BLaER1 treated with 17β-estradiol and CSF1 and Interleukin-3, amounts not matched to agents 10 nM and 100 nM (cell line): ENCODE data around the gene SCGB2A2.

Experiments
- H3K27ac ChIP-seq, 11 experiments: shearing (Covaris generic); formaldehyde crosslinking; 2 replicates each; pipeline ENCODE4 v1.8.1; 2022
- H3K27me3 ChIP-seq, 11 experiments: shearing (Covaris generic); formaldehyde crosslinking; 2 replicates each; pipeline ENCODE4 v1.8.1; 2022
- H3K36me3 ChIP-seq, 11 experiments: shearing (Covaris generic); formaldehyde crosslinking; 2 replicates each; pipeline ENCODE4 v1.8.1; 2022
- H3K4me1 ChIP-seq, 10 experiments: shearing (Covaris generic); formaldehyde crosslinking; 2 replicates each; pipeline ENCODE4 v1.8.1; 2022
- H3K4me2 ChIP-seq, 11 experiments: shearing (Covaris generic); formaldehyde crosslinking; 2 replicates each; pipeline ENCODE4 v1.8.1; 2022
- H3K4me3 ChIP-seq, 10 experiments: shearing (Covaris generic); formaldehyde crosslinking; 2 replicates each; pipeline ENCODE4 v1.8.1; 2022
- H3K9ac ChIP-seq, 11 experiments: shearing (Covaris generic); formaldehyde crosslinking; 2 replicates each; pipeline ENCODE4 v1.8.1; 2022
- H3K9me3 ChIP-seq, 11 experiments: shearing (Covaris generic); formaldehyde crosslinking; replicated peaks in 1 of 11; 2 replicates each; pipeline ENCODE4 v1.8.1; 2022
- H4K20me1 ChIP-seq, 11 experiments: shearing (Covaris generic); formaldehyde crosslinking; 2 replicates each; pipeline ENCODE4 v1.8.1; 2022
- Cebpa-rat ChIP-seq, 11 experiments: shearing (Covaris generic); IDR thresholded peaks; 2 replicates each; pipeline ENCODE4 v1.8.1; 2022

SCGB2A2 gene

DNA sequence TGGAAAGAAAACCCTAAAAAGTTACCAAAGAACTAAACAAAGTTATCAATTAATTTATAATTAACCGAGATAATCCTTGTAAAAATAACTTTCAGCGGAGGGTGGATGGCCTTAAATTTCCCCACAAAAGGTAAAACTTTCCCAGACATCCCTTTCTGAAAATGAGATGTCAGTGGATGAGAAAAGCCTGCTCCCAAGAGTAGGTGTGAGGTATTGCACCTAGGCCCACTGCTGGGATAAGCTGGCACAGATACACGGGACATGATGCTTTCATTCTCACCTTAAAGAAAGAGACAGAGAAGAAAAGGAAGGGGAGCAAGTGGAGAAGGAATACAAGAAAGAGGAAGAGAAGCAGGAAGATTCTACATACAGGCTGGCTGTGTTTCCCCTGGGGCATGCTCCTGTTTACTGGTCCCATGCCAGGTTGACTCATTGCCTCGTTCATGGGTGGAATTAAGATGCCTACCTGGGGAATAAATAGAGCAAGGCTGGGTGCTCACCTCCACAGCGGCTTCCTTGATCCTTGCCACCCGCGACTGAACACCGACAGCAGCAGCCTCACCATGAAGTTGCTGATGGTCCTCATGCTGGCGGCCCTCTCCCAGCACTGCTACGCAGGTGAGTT is at the start of gene SCGB2A2:
Gene SCGB2A2, plus strand, starts transcription at position 505 of the 625 bp plus-strand sequence. Its CDS starts 59 bp downstream, at position 564.
- no peak within 1 kb of the TSS for H3K27ac ChIP-seq
- H4K20me1 ChIP-seq = no peaks in the 10 kb centered on the region

DNA sequence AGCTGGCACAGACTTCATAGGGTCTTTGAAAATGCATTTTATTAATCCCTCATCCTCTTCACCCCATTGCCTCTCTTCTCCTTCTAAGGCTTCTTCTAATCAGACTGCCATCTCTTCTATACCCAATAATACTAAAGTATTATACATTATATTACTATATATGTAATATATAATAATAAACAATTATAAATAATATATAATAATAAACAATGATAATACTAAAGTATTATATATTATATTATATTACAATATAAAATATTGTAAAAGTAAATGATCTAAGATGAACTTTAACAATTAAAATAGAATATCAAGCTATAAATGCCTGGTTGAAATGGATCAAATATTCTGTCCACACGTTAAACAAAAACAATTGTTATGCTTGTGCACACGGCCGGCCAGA is 48.5 kb upstream of the SCGB2A2 start:
- H3K9ac ChIP-seq = no peak overlapping the region
- no peaks in the 10 kb centered on the region for H3K4me1 ChIP-seq
- peaks cover 31 to 66% (median 34%) of the 10 kb centered on the region in 11 experiments for H3K9me3 ChIP-seq
- no peak overlapping the region for H3K4me2 ChIP-seq
- no peak overlapping the region for H3K27ac ChIP-seq
- H3K4me3 ChIP-seq = no peak overlapping the region
- H3K36me3 ChIP-seq = peaks cover 0 to 9% (median 3%) of the 10 kb centered on the region in 11 experiments; a peak in 4 of 22 replicates
- no peaks in the 10 kb centered on the region for H3K27me3 ChIP-seq
- no peaks in the 10 kb centered on the region for H4K20me1 ChIP-seq
- TF ChIP-seq Cebpa-rat (IDR thresholded peaks at IDR 0.05) = no peak

More for the DNA sequence above, at the start of gene SCGB2A2:
- Histone ChIP-seq H3K4me2 (no peak within 1 kb of the TSS), H3K27me3 (no peaks in the 10 kb centered on the region), H3K36me3 (no peaks in the 10 kb centered on the region), H3K9ac (no peak within 1 kb of the TSS), H3K4me3 (no peak within 1 kb of the TSS), H3K4me1 (no peaks in the 10 kb centered on the region), H3K9me3 (no peaks in the 10 kb centered on the region)
- TF ChIP-seq Cebpa-rat (IDR thresholded peaks at IDR 0.05) = no peak

DNA sequence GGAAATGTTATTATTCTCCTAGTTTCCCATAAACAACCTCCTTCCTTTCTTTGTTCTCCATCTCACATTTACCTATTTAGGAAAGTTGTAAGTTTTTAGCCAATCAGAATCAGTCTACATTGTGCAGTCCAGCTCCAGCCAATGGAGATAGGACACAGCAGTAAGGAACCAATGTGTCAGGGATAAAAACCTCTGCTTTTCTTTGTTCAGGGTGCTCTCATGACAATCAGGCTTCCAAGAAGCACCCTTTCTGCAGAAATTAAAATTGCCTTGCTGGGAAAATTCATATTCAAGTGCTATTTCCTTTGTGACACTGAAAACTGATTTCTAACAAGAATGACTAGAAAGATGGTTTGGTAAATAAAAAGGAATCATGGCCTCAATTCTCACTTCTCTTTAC is 46.9 kb upstream of the SCGB2A2 start:
- Histone ChIP-seq H3K36me3 (peaks cover 0 to 9% (median 3%) of the 10 kb centered on the region in 11 experiments; a peak in 4 of 22 replicates), H3K4me3 (no peak overlapping the region), H3K27me3 (no peaks in the 10 kb centered on the region), H3K9ac (no peak overlapping the region), H3K9me3 (peaks cover 31 to 68% (median 34%) of the 10 kb centered on the region in 11 experiments), H4K20me1 (no peaks in the 10 kb centered on the region), H3K4me2 (no peak overlapping the region), H3K27ac (no peak overlapping the region), H3K4me1 (no peaks in the 10 kb centered on the region)
- TF ChIP-seq Cebpa-rat (IDR thresholded peaks at IDR 0.05) = no peak

DNA sequence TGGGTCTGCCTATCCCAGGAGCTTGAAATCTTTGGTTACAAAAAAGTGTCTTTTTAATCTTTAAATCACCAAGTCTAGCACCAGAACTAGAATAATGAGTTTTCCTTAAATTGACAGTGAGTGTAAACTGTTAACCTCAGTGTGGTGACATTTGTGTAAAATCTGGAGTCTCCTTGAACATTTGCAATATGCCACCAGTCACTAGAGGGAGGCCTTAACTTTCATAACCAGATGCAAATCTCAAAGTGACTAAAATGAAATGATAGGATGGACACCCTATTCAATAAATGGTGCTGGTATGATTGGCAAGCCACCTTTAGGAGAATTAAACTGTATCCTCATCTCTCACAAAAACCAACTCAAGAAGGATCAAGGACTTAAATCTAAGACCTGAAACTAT is 36.2 kb upstream of the SCGB2A2 start:
- H3K27me3 ChIP-seq = no peaks in the 10 kb centered on the region
- no peak overlapping the region for H3K9ac ChIP-seq
- TF ChIP-seq Cebpa-rat (IDR thresholded peaks at IDR 0.05) = no peak
- H3K9me3 ChIP-seq = no peaks in the 10 kb centered on the region
- no peaks in the 10 kb centered on the region for H4K20me1 ChIP-seq
- H3K36me3 ChIP-seq = no peaks in the 10 kb centered on the region
- H3K4me1 ChIP-seq = no peaks in the 10 kb centered on the region
- no peak overlapping the region for H3K4me2 ChIP-seq
- no peak overlapping the region for H3K4me3 ChIP-seq
- H3K27ac ChIP-seq = no peak overlapping the region

DNA sequence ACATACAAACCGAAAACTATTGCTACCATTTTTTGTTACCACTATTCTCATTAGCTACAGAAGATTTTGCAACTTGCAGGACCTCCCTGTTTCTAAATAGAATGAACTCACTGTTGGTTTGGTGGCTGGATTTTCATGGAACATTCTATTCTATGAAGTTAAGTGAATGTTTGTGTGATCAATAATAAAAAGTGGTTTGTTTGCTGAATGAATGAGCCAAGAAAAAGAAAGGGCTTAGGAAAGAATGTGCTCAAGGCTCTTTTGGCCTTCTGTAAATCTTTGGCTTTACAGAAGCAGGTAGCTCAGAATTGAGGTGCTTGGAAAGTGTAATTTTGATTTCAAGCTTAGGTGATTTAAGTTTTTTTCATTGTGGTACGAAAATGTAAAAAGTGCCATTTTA is 33.8 kb upstream of the SCGB2A2 start:
- no peak overlapping the region for H3K4me2 ChIP-seq
- no peaks in the 10 kb centered on the region for H3K36me3 ChIP-seq
- no peaks in the 10 kb centered on the region for H3K9me3 ChIP-seq
- H3K4me3 ChIP-seq = no peak overlapping the region
- no peaks in the 10 kb centered on the region for H3K27me3 ChIP-seq
- H3K4me1 ChIP-seq = no peaks in the 10 kb centered on the region
- H3K9ac ChIP-seq = no peak overlapping the region
- TF ChIP-seq Cebpa-rat (IDR thresholded peaks at IDR 0.05) = no peak
- H3K27ac ChIP-seq = no peak overlapping the region
- H4K20me1 ChIP-seq = no peaks in the 10 kb centered on the region

DNA sequence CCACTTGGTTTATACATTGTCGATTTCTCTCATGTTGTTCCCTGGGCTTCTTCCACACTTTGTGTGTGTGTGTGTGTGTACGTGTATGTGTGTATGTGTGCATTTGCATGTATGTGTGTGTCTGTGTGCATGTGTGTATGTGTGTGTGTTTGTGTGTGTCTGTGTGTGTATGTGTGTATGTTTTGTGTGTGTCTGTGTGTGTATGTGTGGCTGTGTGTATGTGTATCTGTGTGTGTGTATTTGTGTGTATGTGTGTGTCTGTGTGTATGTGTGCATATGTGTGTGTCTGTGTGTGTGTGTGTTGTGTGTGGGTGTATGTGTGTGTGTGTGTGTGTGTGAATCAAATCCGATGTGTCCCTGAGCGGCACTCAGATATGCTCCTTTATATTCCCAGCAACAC is 32.5 kb upstream of the SCGB2A2 start:
- no peaks in the 10 kb centered on the region for H3K36me3 ChIP-seq
- H3K4me2 ChIP-seq = no peak overlapping the region
- no peak overlapping the region for H3K9ac ChIP-seq
- H3K27me3 ChIP-seq = no peaks in the 10 kb centered on the region
- H3K4me3 ChIP-seq = no peak overlapping the region
- H3K27ac ChIP-seq = no peak overlapping the region
- H3K9me3 ChIP-seq = no peaks in the 10 kb centered on the region
- no peaks in the 10 kb centered on the region; a peak in 1 of 22 replicates for H4K20me1 ChIP-seq
- no peak for TF ChIP-seq Cebpa-rat (IDR thresholded peaks at IDR 0.05)
- H3K4me1 ChIP-seq = no peaks in the 10 kb centered on the region

DNA sequence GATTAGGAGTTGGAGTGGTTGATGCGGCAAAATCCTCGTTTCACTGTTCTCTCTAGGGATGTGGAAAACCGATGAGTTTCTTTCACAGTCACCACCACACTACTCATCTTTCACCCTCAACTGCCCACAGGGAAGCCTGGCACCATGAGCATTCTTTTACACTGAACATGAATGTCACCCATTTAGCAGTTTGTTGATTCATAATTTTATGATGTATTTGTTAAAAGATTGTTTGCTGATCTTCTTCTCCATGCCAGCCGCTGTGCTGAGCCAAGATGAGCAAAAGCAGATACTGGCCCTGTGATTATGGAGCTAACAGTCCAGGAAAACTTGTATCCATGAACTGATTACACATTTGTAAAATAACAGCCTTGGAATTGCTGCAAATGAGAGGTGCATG is 31.8 kb upstream of the SCGB2A2 start:
- H3K27me3 ChIP-seq = no peaks in the 10 kb centered on the region
- H3K9ac ChIP-seq = no peak overlapping the region
- no peak overlapping the region for H3K27ac ChIP-seq
- TF ChIP-seq Cebpa-rat (IDR thresholded peaks at IDR 0.05) = no peak
- H3K4me3 ChIP-seq = no peak overlapping the region
- H4K20me1 ChIP-seq = no peaks in the 10 kb centered on the region; a peak in 1 of 22 replicates
- H3K36me3 ChIP-seq = no peaks in the 10 kb centered on the region
- H3K4me1 ChIP-seq = no peaks in the 10 kb centered on the region
- H3K4me2 ChIP-seq = no peak overlapping the region
- H3K9me3 ChIP-seq = no peaks in the 10 kb centered on the region

DNA sequence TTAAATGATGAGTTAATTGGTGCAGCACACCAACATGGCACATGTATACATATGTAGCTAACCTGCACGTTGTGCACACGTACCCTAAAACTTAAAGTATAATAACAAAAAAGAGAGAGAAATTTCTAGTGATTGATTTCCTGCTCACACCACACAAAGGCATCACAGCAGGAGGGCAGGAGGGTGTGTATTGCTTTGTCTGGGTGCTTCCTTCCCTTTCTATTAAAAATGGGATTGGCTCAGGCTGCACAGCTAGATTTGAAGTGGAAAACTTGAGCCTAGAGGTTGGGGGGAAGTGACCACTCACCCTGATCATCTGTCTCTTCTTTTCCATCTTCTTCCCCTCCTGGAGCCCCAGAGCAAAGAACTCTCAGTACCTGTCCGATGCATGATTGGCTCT is 28.9 kb upstream of the SCGB2A2 start:
- no peak for TF ChIP-seq Cebpa-rat (IDR thresholded peaks at IDR 0.05)
- no peak overlapping the region for H3K4me2 ChIP-seq

DNA sequence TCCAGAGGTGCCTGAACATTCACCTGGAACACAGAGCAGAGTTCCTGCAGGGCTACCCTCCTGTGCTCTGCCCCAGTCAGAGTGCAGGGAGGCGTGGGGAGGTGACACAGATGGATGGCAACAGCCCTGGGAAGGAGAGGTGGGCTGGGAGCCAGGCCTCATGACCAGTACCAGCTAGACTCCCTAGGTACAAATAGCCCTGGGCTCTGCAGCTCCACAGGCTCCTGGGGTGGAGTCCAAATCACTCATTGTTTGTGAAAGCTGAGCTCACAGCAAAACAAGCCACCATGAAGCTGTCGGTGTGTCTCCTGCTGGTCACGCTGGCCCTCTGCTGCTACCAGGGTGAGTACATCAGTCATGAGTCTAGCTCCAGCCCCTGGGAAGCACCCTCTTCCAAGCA is 27.9 kb upstream of the SCGB2A2 start, which contains the start of gene SCGB1D2:
Gene SCGB1D2, plus strand, starts transcription at position 219 of the 400 bp plus-strand sequence. Its CDS starts 69 bp downstream, at position 288.
- H3K9ac ChIP-seq = no peak within 1 kb of the TSS
- H3K27me3 ChIP-seq = no peaks in the 10 kb centered on the region
- H3K9me3 ChIP-seq = no peaks in the 10 kb centered on the region
- H3K4me2 ChIP-seq = no peak within 1 kb of the TSS
- no peak for TF ChIP-seq Cebpa-rat (IDR thresholded peaks at IDR 0.05)
- no peaks in the 10 kb centered on the region for H3K36me3 ChIP-seq
- H3K27ac ChIP-seq = no peak within 1 kb of the TSS
- peaks cover 0 to 5% (median 0%) of the 10 kb centered on the region in 11 experiments; a peak in 2 of 22 replicates for H4K20me1 ChIP-seq
- no peak within 1 kb of the TSS for H3K4me3 ChIP-seq
- H3K4me1 ChIP-seq = peaks cover 0 to under 1% (median 0%) of the 10 kb centered on the region in 10 experiments; a peak in 2 of 20 replicates

More for the DNA sequence above, 28.9 kb upstream of the SCGB2A2 start:
- H3K36me3 ChIP-seq = no peaks in the 10 kb centered on the region
- no peak overlapping the region for H3K27ac ChIP-seq
- no peaks in the 10 kb centered on the region for H3K9me3 ChIP-seq
- no peak overlapping the region for H3K4me3 ChIP-seq
- no peaks in the 10 kb centered on the region for H3K27me3 ChIP-seq
- H3K4me1 ChIP-seq = no peaks in the 10 kb centered on the region
- H4K20me1 ChIP-seq = peaks cover 0 to 5% (median 0%) of the 10 kb centered on the region in 11 experiments; a peak in 2 of 22 replicates
- no peak overlapping the region for H3K9ac ChIP-seq

DNA sequence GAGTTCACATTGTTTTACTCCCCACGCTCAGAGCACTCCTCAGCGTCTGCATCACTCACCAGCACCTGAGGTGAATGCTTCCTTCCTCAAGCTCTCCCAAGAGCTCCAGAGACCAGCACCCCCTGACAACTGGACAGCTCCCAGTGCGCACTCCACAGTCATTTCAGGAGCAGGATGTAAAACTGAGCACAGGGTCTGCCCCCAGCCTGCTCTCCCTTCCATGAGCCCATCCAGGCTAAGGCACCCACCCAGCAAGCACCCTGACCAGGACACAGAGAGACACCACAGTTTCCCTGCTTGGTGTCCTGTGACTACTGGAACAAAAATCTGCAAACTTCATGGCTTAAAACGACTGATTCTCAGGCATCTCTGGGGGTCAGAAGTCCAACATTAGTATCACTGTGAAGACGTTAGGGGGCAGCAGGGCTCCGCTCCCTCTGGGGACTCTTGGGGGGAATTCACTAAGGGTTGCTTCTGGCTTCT is 24.6 kb upstream of the SCGB2A2 start:
- no peak for TF ChIP-seq Cebpa-rat (IDR thresholded peaks at IDR 0.05)
- Histone ChIP-seq H3K27ac (no peak overlapping the region), H3K4me1 (peaks cover 0 to 15% (median 11%) of the 10 kb centered on the region in 10 experiments; a peak in 14 of 20 replicates), H3K27me3 (no peaks in the 10 kb centered on the region), H3K4me3 (no peak overlapping the region), H3K36me3 (no peaks in the 10 kb centered on the region), H3K4me2 (no peak overlapping the region), H4K20me1 (peaks cover 0 to 5% (median 0%) of the 10 kb centered on the region in 11 experiments; a peak in 2 of 22 replicates), H3K9ac (no peak overlapping the region), H3K9me3 (peaks cover 3 to 16% (median 10%) of the 10 kb centered on the region in 11 experiments)
